Body of pancreas (tissue), 4 donors: ENCODE results near the gene VPS35L. TPM values are rescaled to one million over a fixed set of nuclear protein-coding genes. Genes with fewer than 3 reads are reported as not detected.

Experiments
- ATAC-seq: fragments of 150-250 bp; one replicate; pipeline ENCODE4 v1.9.1; 2016
- DNase-seq, 4 donors: peaks; one replicate each; pipeline ENCODE4 v3.0.0-alpha.2; 2019
- H3K27ac ChIP-seq, 4 donors: fragments of 200-600 bp; sonication (generic); 1 replicate in 3 of 4; 2 replicates in 1 of 4; pipeline versions ENCODE4 v1.5.1 to v1.6.1; 2016 to 2019; ENCODE audit warnings: mild to moderate bottlenecking in 1 of 4, mixed read lengths in 1 of 4, moderate library complexity in 1 of 4
- H3K27me3 ChIP-seq, 2 donors: fragments of 200-600 bp; sonication (generic); one replicate each; pipeline ENCODE4 v1.6.0; 2016; ENCODE audit warnings: mild to moderate bottlenecking in 1 of 2
- H3K36me3 ChIP-seq, 2 donors: fragments of 200-600 bp; sonication (generic); replicated peaks in 1 of 2; 2 replicates each; pipeline ENCODE4 v1.5.1; 2016; ENCODE audit warnings: low read depth in 2 of 2; ENCODE audit not compliant: insufficient read depth in 1 of 2
- H3K4me1 ChIP-seq: fragments of 200-600 bp; sonication (generic); one replicate; pipeline ENCODE4 v1.6.0; 2016
- H3K4me3 ChIP-seq, 2 donors: fragments of 200-600 bp; sonication (generic); 1 replicate in 1 of 2; 2 replicates in 1 of 2; pipeline ENCODE4 v1.5.1; 2016 to 2019
- H3K9me3 ChIP-seq, 3 donors: fragments of 200-600 bp; sonication (generic); 1 replicate in 2 of 3; 2 replicates in 1 of 3; pipeline ENCODE4 v1.5.1; 2016
- CTCF ChIP-seq, 7 experiments: fragments of 450-650 bp in 4 of 7; fragments of 200-600 bp in 3 of 7; sonication (generic) in 3 of 7; IDR thresholded peaks; one replicate each; pipeline ENCODE4 v1.5.1; 2016 to 2019; ENCODE audit warnings: antibody characterized with exemption in 7 of 7
- POLR2A ChIP-seq, 3 donors: fragments of 450-650 bp; IDR thresholded peaks; one replicate each; pipeline ENCODE4 v1.6.1; 2016; ENCODE audit warnings: antibody characterized with exemption in 3 of 3, mild to moderate bottlenecking in 2 of 3
- WGBS, 2 donors: methylation state at CpG; one replicate each; pipeline ENCODE4 v1.1.5; 2017; 5-methylcytosine and 5-hydroxymethylcytosine counted together
- intact Hi-C: fragments of 100-400 bp; cut with DNase I; formaldehyde crosslinking; loops from one replicate; pipeline ENCODE4 v1.15.1; 2023
- total RNA-seq, 2 donors: library from RNA; depleted of rRNA; stranded (reverse); fragments of >200 nt; gene quantifications; one replicate each; pipeline ENCODE4 v1.1.0, GENCODE V29; 2016

Gene VPS35L
- 10 to 100 TPM; 25.4 to 31.6 TPM for total RNA-seq

GRCh38 chr16:19555186-19555937, at the start of gene VPS35L:
TSS of gene VPS35L (plus strand) at chr16:19555703. CDS start at chr16:19555730, 27 bp downstream.
- peak; percentile 98 for DNase-seq
- H3K4me3 ChIP-seq: peak within 1 kb of the TSS; percentile 47 to 67
- TF ChIP-seq POLR2A (IDR thresholded peaks at IDR 0.05) (peak; percentile 48 to 89 (median 75)), CTCF (IDR thresholded peaks at IDR 0.05) (peak; percentile 51 to 88 (median 71))
- H3K27me3 ChIP-seq: no peaks in the 10 kb centered on the region
- H3K36me3 ChIP-seq: peaks cover 0 to 4% of the 10 kb centered on the region in 2 donors
- H3K4me1 ChIP-seq: peaks cover 6% of the 10 kb centered on the region
- 0% methylated on average over 3 to 45 of the region's 53 CpGs for WGBS, 2 donors
- ATAC-seq: peak; percentile 98
- intact Hi-C loops: no loop called here
- H3K27ac ChIP-seq: peak within 1 kb of the TSS; percentile 80 to 93 (median 84)
- no peaks in the 10 kb centered on the region for H3K9me3 ChIP-seq

- intact Hi-C loops: no loop called here
- Histone ChIP-seq H3K27me3 (no peaks in the 10 kb centered on the region), H3K9me3 (no peaks in the 10 kb centered on the region), H3K4me1 (no peaks in the 10 kb centered on the region), H3K27ac (no peak overlapping the region), H3K36me3 (peaks cover 7 to 22% of the 10 kb centered on the region in 2 donors), H3K4me3 (no peak overlapping the region)
- ATAC-seq (no peak), DNase-seq (no peak)
- 98 to 99% methylated on average over 4 of the region's 4 CpGs for WGBS, 2 donors
- TF ChIP-seq POLR2A (IDR thresholded peaks at IDR 0.05): no peak
- no peak for TF ChIP-seq CTCF (IDR thresholded peaks at IDR 0.05)
Measured at GRCh38 chr16:19506965-19507364, 48.5 kb upstream of the VPS35L start.

GRCh38 chr16:19507867-19508266, 47.6 kb upstream of the VPS35L start:
- ATAC-seq: no peak
- Histone ChIP-seq H3K9me3 (no peaks in the 10 kb centered on the region), H3K4me1 (no peaks in the 10 kb centered on the region), H3K27ac (no peak overlapping the region), H3K4me3 (no peak overlapping the region), H3K27me3 (no peaks in the 10 kb centered on the region), H3K36me3 (peaks cover 5 to 21% of the 10 kb centered on the region in 2 donors)
- intact Hi-C loops: no loop called here
- no peak for TF ChIP-seq POLR2A (IDR thresholded peaks at IDR 0.05)
- no peak for TF ChIP-seq CTCF (IDR thresholded peaks at IDR 0.05)
- WGBS, 2 donors: 91 to 92% methylated on average over 2 of the region's 2 CpGs
- DNase-seq: no peak

GRCh38 chr16:19512297-19512696, 43.2 kb upstream of the VPS35L start:
- Histone ChIP-seq H3K4me3 (no peak overlapping the region), H3K27me3 (no peaks in the 10 kb centered on the region), H3K36me3 (peaks cover 0 to 7% of the 10 kb centered on the region in 2 donors), H3K9me3 (no peaks in the 10 kb centered on the region), H3K4me1 (no peaks in the 10 kb centered on the region), H3K27ac (no peak overlapping the region)
- ATAC-seq: no peak
- DNase-seq: no peak
- intact Hi-C loops: no loop called here
- TF ChIP-seq POLR2A (IDR thresholded peaks at IDR 0.05) (no peak), CTCF (IDR thresholded peaks at IDR 0.05) (no peak)
